Stimulated activated CD4-positive, alpha-beta T cell treated with anti-CD3 and anti-CD28 coated beads, Interleukin-2, amount 100 ng/mL, for 48 hours (primary cell): Measurements from ENCODE around the gene MCCD1.
"Not testable (repeated sequence)": the region's sequence is repeated elsewhere in the genome, so short reads cannot be mapped to it uniquely, and the experiment has no call there.

Source experiments
- DNase-seq, 2 donors: peaks; one replicate each; pipeline ENCODE4 v3.0.0-alpha.2; 2020

MCCD1 gene, protein sequence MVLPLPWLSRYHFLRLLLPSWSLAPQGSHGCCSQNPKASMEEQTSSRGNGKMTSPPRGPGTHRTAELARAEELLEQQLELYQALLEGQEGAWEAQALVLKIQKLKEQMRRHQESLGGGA

DNA sequence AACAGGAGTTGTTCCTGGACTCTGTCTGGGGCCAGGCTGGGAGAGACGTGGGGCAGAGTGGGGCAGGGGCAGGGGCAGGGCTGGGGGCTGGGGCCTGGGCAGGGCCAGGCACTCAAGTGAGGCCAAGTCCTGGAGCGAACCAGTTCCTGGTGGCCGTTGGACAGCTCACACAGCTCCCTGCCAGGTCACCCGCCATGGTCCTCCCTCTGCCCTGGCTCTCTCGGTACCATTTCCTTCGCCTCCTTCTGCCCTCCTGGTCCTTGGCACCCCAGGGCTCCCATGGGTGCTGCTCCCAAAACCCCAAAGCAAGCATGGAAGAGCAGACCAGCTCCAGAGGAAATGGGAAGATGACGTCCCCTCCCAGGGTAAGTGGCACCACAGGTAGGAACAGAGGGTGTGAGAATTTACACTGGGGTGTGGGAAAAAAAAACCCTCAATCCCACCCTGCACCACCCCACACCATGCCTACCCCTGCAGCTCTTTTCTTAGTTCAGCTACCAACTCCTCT, at the start of gene MCCD1:
TSS of gene MCCD1 (plus strand) at position 142 of the 508 bp plus-strand sequence. CDS start at position 195, 53 bp downstream.
- DNase-seq: no peak

DNA sequence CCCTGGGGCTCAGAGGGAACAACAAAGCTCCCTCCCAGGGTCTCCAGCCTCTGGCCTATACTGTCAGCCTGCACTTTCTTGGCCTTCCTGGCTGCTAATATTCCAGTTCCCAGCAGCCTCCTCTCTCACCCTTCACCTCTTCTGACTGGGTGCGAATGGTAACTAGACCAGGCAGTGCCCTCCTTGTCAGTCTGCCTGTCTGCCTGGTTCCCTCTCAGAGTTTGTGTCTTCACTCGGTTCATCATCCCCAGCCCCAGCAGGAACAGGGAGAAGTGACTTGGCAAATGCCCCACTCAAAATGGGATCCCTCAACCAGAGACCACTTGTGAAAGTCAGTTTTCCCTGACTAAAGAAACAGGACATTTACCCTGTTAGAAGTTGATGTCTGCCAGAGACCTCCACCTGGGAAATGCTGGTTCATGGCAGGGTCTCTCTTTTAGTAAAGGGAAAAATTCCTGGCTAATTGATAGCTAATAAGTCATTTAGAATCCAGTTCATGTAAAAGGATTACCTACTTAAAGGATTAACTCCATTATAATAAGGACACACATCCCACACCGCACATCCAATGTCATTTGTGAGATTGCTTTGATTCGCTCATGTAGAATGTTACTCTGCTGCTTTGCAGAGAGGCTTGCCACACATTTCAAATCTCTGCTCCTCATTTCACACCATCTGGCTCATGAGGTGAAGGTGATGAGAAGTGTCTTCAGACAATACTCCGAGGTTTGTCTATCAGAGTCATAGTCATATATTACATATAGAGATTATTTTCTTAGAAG, 49.4 kb upstream of the MCCD1 start:
- DNase-seq: no peak

DNA sequence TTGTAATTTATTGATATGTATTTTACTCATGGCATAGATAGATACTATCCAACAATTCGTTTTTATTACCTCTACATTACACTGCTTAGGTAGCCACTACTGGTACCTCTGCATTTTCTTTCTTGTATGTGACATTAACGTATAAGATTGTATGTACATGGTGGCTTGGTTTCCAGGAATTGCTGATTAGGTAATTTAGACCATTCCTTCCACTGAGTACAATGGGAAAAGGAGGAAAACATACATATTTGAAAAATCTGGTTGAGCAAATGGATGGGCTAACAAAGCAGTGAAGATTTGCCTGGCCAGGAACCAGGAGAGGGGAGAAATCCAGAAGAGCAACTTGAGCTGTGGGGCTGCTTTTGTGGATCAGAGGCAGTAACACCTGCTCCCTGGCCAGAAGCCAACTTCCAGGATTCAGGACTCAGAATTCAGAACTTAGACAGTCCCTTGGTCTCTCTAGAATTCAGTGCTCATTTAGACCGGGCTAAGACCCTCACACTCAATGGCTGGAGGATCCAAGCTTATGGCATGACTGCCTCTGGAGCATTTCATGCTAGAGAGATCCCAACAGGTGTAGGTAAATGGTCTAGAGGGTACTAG, 48.7 kb upstream of the MCCD1 start:
- DNase-seq: no peak

DNA sequence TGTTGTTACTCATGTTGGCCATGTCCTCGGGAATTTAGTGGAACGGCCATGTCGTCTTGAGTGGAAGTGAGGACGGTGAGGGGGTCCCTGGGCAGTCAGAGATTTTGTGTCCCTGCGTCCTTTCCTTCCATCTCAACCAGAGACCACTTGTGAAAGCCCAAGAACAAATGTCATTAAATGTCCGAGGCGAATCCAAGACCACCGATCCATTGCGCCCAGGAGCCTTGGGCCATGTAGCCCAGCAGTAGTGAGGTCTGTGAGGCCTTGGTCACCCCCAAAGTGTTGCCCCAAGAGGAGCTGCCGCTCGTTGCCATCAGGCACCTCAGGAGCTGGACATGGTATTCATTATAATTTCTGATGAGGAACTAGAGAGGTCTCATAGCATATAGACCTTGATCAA, 48.2 kb upstream of the MCCD1 start:
- DNase-seq: no peak

DNA sequence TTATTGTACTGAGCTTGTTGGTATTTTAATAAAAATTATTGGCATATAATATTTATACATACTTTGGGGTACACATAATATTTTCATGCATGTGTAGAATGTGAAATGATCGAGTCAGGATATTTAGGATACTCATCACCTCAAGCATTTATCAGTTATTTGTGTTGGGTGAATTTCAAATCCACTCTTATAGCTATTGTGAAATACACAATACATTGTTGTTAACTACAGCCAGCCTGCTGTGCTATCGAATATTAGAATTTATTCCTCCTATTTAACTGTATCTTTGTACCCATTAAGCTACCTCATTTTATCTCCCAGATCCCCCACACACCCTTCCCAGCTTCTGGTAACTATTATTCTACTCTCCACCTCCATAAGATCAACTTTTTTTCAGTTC, 45.4 kb upstream of the MCCD1 start:
- no peak for DNase-seq

DNA sequence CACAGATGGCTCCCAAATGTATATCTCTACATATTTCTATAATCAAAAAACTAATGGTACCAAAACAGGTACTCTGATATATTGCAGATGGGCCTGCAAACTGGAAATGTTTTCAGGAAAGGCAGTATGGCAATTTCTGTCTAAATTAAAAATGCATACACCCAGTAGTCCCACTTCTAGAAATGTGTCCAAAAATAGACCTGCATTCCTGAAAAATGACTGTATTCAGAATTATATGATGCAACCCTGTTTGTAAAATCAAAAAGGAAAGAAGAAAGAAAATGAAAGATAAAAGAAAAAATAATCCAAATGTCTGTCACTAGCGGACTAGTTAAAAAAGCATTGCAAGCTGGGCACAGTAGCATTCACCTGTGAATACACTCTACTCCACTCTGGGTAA, 43.7 kb upstream of the MCCD1 start:
- DNase-seq: no peak

DNA sequence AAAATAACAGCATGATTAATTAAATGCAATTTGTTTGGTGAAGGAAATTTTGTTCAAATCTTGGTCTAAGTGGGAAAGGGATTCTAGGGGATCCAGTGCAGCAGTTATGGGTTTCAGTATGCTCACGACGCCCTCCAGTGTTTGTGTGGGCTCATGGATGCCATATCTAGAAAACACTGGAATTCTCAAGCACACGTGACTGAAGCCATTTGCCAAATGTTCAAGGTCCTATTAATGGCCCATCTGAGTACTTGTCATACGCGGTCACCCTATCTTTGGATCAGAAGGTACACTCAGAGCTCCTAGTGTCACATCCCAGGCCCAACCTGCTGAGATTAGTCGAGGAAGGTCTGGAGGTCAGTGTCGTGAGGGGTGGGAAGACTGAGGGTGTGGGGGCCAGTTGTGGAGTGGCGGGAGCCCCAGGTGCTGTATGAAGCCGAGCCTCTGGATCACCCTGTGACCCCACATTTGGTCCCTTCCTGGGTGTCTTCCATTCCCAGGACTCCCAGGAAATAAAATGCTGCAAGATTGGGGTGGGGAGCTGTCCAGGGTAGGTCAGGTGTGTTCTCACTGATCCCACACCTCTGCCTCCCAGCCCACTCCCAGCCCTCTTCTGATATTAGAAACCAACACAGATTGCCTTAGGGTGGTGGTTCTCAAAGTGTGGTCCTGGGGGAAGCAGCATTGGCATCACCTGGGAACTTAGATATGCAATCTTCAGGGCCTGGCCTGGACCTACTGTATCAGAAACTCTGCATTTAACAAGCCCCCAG, 42.5 kb upstream of the MCCD1 start:
- not testable (repeated sequence) for DNase-seq

DNA sequence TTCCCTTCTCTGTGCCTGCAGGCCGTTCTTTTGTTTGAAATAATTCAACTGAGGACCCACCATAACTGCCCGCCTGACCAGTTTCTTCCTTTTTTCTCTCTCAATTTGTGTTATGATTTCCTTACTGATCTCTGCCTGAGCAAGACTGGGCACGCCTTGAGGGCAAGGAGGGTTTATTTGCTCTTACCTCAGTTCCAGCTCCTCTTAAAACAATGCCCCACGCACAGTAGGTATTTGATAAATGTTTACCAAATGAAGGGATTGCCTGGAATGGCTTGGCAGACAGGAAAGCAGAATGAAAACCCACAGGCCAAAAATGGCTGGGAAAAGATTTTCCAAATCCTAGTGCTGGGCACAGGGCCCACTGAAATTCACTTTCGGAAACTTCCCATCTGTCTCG, 41.1 kb upstream of the MCCD1 start:
- not testable (repeated sequence) for DNase-seq

DNA sequence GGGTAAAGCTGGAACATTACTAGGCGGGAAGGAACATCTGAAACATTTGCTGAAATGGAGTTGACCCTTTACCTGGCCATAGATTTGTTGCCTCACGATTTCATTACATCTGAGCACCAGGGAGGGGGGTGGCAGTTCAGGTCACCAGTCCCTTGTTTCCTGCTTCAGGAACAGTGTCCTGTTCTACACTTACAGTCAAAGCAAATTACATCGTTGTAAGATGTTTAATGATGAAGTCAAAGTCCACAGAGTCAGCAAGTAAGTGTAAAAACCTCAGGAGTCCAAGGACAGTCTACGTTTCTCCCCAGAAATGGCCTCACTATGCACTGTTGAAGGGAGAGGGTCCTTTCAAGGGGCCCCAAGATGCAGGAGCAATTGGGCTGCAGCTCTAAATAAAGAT, 39.7 kb upstream of the MCCD1 start:
- no peak for DNase-seq

DNA sequence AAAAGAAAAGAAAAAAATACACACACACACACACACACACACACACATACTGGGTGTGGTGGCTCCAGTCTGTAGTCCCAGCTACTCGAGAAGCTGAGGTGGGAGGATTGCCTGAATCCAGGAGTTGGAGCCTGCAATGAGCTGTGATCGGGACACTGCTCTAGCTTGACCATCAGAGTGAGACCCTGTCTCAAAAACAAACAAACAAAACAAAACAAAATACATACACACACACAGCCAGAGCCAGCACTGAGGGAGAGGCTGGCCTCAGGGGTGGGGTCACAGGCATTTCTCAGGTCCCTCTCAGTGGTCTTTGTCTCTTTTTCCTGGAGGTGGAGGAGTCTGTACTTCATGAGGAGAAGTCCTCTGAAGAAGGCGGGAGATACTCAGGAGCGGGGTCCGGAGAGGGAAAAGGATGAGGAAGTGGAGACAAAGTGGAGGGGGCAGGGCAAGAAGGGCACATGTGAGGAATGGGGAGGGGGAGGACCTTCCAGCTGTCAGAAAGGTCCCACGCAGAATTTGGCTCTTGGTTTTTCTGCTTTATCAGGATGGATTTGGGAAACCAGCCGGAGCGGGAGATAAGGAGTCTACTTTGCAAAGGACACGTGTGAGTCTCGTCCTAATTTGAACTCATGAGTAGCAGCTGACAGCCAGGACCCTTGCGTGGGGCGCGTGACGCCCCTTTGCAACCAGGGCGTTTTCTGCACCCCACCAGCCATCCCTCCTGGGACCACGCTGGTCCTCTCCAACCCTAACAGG, 38.5 kb upstream of the MCCD1 start:
- no peak for DNase-seq

DNA sequence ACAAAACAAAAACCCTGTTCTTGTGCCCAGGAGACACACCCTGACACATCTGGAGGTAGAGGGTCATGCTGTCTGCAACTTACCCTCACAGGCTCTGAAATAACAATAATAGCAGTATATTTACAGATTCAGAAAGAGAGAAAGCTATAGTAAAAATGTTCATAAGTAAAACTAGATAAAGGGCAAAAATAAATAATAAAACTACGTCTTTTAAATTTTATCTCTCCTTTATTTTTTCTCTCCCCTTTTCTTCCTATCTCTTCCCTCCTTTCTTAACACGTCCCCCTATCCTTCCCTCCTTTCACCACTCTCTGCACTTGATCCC, 35.2 kb upstream of the MCCD1 start:
- DNase-seq: not testable (repeated sequence)

DNA sequence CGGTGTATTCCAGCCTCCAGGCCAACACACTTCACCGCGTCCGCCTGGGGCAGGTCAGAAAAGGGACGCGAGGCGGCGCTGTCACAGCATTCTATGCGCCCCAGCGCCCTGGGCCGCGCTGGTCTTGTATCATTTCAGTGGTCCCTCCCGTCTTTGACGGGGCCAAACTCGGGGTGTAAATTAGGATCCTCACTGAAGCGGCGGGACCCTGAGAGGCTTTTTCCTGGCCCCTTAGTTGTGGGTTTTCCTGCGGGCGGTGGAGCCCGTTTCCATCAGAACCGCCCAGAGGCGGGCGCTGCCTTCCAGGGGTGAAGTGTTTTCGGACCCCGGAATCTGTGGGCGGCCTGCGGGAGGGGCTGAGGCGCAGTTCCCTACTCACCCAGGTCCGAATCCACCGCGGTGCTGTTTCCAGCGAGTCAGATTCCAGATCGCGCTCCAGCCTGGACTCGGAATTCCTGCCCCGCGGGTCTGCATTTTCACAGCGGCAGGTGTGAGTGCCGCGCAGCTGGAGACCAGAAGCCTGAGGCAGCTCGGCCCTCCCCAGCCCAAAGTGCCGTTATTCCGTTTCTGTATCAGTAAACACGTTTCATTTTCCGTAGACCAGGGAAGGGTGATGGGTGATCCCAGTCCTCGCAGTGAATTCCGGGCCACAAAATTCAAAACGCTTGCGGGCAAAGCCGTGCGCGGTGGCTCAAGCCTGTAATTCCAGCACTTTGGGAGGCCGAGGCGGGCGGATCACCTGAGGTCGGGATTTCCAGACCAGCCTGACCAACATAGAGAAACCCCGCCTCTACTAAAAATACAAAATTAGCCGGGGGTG, 34.7 kb upstream of the MCCD1 start:
- DNase-seq: peak; percentile 77 to 86

DNA sequence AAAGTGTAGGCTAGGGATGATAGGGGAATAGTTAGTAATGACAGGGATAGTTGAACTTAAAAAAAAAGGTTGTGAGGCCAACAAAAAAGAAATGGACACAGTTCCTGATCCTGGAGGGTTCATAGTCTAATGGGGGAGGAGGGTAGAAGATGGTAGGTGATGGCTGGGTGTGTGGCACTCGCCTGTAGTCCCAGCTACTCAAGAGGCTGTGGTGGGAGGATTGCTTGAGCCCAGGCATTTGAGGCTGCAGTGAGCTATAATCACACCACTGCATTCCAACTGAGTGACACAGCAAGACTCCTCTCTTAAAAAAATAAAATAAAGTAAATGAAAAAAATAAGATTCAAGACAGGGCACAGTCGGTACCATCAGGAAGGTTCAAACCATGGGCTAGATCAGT, 33.2 kb upstream of the MCCD1 start:
- no peak for DNase-seq

DNA sequence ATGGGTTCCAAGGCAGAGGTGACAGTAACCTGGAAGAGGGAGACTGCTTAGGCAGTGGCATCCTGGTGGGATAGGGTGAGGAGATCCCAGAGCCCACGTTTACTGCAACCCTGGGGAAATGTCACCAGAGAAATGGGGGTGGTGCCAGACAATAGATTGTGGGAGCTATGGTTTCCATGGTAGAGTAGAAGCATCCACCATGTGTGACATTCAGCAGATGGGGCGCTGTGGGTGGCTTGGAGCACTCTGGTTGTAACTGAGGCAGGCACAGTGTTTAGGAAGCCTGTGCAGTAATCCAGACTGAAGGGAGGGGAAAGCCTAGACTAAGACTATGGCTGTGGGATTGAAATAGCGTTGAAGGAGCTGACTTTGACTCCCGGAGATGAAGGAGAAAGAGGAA, 31.9 kb upstream of the MCCD1 start:
- not testable (repeated sequence) for DNase-seq

DNA sequence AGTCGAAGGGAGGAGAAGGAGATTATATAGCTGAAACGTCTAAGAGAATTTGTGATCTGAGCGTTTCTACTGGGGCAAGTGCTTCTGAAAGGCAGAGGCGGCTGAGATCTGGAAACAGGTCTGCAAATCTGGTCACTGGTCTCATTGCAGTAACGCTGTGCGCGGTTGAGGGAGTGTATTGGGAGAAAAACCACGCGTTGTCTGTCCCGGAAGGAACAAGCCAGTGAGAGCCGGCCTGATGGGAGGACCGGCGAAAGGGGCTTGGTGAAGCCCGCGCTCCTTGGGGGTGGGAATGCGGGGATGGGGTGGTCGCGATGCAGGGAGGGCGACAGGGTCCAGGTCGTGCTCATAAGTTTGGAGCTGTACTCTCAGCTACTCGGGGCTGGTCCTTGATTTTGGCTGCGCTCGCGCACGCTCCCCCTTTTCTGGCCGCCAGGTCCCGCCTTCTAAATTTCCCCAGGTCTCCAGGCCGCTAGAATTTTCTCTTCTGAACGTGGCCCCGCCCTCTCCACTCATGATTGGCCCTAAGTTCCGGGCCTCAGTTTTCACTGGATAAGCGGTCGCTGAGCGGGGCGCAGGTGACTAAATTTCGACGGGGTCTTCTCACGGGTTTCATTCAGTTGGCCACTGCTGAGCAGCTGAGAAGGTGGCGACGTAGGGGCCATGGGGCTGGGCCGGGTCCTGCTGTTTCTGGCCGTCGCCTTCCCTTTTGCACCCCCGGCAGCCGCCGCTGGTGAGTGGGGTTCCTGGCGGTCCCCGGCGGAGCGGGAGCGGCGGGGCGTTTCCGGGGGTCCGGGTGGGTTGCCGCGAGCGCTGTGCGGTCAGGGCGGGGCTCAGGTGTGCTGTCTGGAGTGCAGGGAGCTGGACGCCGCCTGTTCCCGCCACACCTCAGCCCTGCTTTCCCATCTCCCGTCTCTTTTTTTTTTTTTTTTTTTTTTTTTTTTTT, 31.0 kb upstream of the MCCD1 start, which contains the start of gene MICB:
TSS of gene MICB (plus strand) at position 615 of the 946 bp plus-strand sequence. CDS start at position 664, 49 bp downstream.
- DNase-seq: peak; percentile 75 to 79

DNA sequence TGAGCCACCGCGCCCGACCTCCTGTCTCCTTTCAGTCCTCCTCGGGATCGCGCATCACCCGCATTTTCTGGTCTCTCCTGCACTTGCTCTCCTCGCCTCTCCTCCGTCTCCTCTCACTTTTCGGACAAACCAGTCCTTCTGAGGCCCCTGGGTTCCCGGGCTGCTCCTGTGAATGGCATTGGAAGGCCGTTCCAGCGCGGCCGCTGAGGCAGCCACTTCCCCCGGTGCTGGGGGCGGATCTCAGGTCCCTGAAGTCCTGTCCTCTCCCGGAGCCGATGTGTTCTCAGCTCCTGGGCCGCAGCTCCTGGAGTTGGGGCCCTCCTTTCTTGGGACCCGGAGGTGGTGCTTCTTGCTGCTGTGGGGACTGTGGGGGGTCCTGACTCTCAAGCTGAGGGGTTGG, 30.0 kb upstream of the MCCD1 start:
- no peak for DNase-seq

DNA sequence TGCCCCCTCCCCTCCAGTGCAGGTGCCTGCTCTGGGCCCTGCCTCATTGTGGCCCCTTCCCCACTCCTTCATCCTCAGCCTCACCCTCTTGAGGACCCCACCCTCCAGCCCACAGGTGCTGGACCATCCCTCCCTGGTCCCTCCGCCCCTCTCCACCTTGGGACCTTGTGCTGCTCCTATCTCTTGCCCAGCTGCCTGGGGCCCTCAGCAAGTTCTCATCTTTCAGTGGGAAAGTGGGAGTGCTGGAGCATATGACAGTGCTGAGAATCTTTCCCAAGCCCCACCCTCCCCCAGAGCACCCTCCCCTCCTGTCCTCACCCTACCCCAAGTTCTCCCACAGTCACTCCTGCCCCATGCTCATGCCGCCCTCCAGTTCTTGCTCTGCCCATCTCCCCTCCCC, 29.1 kb upstream of the MCCD1 start:
- DNase-seq: not testable (repeated sequence)

DNA sequence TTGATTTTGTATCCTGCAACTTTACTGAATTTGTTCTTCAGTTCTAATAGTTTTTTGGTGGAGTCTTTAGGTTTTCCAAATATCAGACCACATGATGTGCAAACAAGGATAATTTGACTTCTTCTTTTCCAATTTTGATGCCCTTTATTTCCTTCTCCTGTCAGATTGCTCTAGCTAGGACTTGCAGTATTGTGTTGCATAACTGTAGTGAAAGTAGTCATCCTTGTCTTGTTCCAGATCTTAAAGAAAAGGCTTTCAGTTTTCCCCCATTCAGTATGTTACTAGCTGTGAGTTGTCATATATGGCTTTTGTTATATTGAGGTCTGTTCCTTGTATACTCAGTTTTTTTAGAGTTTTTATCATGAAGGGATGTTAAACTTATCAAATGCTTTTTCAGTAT, 26.2 kb upstream of the MCCD1 start:
- no peak for DNase-seq

DNA sequence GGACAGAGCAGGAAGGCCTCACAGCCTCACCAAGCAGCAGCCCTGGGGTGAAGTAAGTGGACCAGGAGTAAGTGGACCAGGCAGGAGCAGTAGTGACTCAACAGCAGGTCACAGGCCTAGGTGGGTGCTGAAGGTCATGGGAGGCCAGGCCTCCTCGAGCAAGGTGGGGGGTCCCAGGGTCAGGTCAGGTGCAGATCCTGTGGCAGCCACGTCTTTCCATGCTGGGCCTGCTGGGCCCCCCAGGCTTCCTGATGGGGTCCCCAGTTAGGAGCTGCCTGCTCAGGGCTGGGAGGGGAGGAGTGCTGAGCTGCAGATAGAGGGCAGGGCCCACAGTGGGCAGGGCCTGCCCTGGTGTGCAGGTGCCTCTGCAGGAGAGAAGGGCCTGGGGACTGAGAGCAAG, 19.7 kb upstream of the MCCD1 start:
- DNase-seq: not testable (repeated sequence)

DNA sequence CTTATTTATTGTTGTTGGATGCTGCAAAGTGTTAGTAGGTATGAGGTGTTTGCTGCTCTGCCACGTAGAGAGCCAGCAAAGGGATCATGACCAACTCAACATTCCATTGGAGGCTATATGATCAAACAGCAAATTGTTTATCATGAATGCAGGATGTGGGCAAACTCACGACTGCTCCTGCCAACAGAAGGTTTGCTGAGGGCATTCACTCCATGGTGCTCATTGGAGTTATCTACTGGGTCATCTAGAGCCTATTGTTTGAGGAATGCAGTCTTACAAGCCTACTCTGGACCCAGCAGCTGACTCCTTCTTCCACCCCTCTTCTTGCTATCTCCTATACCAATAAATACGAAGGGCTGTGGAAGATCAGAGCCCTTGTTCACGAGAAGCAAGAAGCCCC, 18.8 kb upstream of the MCCD1 start:
- no peak for DNase-seq
